Activated CD8-positive, alpha-beta memory T cell treated with anti-CD3 and anti-CD28 coated beads, Interleukin-2, amount 50 U/mL, for 24 hours (primary cell): ENCODE measurements around the gene PTGDR.

Experiments
- DNase-seq: peaks from one replicate; pipeline ENCODE4 v3.0.0-alpha.2; 2020; ENCODE audit errors: extremely low read depth

Gene PTGDR, protein sequence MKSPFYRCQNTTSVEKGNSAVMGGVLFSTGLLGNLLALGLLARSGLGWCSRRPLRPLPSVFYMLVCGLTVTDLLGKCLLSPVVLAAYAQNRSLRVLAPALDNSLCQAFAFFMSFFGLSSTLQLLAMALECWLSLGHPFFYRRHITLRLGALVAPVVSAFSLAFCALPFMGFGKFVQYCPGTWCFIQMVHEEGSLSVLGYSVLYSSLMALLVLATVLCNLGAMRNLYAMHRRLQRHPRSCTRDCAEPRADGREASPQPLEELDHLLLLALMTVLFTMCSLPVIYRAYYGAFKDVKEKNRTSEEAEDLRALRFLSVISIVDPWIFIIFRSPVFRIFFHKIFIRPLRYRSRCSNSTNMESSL

DNA sequence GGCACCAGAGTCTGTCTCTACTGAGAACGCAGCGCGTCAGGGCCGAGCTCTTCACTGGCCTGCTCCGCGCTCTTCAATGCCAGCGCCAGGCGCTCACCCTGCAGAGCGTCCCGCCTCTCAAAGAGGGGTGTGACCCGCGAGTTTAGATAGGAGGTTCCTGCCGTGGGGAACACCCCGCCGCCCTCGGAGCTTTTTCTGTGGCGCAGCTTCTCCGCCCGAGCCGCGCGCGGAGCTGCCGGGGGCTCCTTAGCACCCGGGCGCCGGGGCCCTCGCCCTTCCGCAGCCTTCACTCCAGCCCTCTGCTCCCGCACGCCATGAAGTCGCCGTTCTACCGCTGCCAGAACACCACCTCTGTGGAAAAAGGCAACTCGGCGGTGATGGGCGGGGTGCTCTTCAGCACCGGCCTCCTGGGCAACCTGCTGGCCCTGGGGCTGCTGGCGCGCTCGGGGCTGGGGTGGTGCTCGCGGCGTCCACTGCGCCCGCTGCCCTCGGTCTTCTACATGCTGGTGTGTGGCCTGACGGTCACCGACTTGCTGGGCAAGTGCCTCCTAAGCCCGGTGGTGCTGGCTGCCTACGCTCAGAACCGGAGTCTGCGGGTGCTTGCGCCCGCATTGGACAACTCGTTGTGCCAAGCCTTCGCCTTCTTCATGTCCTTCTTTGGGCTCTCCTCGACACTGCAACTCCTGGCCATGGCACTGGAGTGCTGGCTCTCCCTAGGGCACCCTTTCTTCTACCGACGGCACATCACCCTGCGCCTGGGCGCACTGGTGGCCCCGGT lies at the start of gene PTGDR:
TSS of gene PTGDR (plus strand) at position 198 of the 778 bp plus-strand sequence. CDS start at position 315, 117 bp downstream.
- DNase-seq = no peak

DNA sequence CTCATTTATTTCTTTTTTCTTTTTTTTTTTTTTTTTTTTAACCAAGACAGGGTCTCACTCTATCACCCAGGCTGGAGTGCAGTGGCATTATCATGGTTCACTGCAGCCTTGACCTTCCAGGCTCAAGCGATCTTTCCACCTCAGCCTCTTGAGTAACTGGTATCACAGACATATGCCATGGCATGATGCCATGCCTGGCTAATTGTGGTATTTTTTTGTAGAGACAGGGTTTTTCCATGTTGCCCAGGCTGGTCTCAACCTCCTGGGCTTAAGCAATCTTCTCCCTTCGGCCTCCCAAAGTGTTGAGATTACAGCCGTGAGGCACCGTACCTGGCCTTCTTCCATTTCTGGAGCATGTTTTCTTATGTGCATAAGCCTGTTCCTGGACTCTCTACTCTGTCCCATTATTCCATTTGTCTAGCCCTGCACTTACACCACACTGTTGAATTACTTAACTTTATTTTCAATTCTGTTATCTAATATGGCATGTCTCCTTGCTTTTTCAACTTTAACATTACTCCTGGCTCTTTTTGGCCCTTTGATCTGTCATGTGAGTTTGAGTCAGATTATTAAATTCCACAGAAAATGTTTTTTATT lies 47.9 kb upstream of the PTGDR start:
- no peak for DNase-seq

DNA sequence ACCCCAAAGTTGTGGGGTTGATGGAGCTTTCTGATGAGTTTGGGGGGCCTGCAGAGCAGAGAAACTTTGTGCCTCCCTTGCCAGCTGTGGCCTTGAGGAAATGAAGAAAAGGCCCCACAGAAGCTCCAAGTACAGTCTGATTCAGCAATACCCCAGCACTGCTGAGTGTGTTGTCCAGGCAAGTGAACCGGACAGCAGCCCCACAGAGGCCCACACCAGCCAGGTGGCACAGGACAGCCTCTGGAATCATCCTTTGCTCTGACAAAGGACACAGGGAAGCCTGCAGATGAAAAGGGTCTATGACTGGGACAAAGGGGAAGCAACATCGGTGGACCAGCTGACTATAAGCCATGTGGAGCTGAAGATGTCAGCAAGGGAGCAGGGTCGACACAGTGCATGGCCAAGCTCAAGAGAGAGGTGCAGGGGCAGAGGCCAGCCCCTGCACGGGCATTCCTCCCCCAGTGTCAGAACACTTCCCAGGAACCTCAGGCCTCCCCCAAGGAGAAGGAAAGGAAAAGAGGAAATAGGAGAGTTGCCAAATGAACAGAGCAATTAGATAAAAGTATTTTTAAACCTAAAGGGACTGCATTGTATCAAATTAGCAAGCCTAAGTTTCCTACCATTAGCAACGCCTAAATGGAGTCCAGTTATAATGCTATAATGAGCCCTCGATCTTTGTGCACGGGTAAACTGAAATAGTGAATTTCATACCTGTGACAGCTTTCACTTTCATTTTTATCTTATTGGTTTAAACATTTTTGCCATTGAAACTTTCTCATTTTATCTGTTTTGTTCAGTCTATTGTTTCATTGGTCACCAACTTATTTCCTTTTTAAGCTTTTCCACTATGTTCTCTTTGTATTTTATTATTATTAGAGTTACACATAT lies 46.3 kb upstream of the PTGDR start:
- DNase-seq = no peak

DNA sequence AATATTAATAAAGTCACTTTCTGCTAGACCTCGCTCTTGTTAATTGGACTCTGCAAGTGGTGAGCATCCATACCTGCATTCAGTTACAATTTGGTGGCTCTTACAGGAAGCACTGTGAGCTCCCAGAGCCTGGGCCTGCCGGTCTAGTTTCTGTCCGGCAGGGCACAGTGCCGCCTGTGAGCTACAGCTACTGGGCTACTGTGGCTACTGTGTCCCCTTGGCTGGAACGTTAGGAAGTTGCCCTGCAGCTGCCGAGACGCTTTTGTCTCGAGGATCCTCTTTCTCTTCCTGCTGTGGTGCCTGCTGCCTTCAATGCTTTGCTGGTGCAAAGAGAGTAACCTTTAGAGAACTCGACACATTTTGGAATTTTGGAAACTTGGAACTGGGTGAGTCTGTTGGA lies 44.6 kb upstream of the PTGDR start:
- DNase-seq = no peak

DNA sequence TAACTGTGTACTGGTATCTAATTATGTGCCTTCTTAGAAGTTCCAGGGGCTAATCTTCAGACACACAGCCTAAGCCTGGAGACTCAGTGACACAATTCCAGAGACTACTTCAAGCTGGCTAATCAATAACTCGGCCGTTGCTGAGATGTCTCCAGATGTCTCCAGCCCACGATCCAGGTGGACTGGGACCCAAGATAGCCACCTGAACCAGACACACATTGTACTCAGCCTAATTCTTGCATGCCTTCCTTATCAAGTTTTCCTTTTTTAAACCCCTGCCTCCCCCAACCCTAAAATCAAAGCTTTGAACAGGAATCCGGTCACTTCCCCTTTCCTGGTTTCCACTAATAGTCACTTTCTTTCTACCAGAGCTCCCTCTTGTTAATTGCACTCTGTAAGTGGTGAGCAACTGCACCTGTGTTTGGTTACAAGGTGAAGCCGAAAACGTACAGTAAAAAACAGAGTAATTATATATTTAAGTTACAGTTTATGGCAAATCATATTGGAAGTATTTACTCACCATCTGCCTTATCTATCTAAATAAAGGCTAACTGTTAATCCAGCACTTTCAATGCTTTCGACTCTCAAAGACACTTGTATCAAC lies 39.8 kb upstream of the PTGDR start:
- DNase-seq = no peak

DNA sequence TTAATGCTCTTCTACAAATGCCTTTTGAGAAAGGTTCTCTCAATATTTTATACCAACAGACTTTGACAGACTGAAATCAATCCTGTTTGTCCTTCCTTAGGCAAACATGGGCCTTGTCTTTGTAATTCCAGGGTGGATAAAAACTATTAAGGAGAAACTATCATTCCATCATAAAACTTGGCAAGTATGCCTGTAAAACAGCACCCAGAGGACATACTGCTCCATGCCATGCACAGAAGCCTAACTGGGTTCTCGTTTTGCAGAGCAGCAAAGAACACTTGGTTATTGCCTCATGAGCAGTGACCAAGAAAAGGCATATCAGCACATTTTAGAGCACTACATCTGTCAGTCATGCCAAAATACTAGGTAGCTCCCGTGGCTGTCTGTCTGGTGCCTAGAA lies 33.8 kb upstream of the PTGDR start:
- DNase-seq = no peak

DNA sequence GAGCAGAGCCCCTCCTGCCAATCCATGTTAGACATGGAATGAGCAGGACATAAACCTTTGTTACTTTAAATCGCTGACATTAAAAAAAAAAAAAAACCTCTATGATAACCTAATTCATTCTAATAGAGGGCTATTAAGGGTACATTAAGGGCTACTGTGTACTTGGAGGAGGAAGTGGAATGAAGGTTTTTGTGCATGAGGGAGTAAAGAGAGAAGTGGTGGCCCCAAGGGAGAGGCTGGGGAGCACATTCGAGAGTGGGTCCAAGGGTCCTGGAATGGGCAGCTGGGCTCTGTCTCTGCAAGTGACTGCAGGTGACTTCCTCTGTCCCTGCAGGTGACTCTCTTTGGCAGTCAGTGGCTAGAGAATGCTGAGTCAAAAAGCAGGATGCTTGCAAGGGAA lies 32.1 kb upstream of the PTGDR start:
- DNase-seq = no peak

DNA sequence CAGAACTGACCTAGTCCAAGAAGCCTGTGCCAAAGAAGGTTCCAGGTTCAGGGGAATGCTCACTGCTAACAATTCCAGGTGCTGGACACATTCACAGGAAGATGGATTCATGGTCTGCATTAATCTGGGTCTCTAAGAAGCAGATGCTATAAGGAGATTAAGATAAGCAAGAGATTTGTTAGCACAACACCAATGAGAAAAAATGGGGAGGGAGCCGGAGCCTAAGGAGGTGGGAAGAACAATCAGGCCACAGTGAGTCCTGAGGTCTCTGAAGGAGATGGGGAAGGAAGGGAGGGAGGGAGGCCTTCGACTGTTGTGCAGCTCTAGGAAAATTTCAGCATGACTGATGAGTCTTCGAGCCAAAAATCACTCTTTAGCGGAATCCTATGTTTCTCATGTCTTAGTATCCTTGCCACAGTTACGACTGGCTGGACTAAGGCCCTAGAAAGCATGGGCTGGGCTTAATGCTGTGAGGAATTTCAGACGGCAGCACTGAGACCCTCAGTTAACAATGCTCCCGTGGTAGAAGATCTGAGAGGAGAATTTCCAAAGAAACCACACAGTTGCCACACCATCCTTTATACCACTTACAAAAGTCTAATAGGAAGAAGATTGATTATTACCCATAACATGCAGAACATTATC lies 31.5 kb upstream of the PTGDR start:
- no peak for DNase-seq

DNA sequence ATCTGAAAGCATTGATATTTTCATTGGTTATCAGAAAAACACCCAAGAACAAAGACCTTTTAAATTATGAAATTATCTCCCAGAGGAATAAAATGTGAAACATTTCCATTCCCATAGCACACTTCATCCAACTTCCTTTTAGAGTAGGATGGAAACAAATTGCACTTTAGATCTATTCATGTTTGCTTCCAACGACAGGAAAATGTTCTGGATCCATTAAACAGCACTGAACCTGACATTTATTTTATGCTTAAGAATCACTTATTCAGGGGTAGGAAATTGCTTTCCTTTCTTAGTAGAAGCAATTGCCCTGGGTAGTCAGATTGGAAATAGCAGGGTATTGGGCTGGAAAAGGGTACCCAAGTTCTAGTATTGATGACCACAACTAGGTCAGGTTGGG lies 28.8 kb upstream of the PTGDR start:
- DNase-seq = no peak

DNA sequence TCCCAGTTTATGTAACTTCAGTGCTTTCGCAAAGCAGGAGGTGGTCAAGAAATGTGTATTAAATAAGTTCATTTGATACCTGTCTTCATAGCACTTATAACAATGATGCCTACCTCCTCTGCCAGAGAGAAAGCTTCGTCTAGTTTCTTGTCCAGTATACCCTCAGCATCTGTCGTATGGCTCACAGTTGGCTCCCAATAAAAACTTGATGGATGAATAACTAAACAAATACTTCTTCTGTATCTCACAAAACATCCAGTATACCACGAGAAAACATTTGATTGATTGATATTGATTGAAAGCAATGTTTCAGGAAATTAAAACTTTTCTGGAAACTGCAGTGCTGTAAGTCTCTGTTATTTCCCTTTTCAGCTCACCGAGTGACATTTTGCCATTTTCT lies 26.9 kb upstream of the PTGDR start:
- DNase-seq = no peak

DNA sequence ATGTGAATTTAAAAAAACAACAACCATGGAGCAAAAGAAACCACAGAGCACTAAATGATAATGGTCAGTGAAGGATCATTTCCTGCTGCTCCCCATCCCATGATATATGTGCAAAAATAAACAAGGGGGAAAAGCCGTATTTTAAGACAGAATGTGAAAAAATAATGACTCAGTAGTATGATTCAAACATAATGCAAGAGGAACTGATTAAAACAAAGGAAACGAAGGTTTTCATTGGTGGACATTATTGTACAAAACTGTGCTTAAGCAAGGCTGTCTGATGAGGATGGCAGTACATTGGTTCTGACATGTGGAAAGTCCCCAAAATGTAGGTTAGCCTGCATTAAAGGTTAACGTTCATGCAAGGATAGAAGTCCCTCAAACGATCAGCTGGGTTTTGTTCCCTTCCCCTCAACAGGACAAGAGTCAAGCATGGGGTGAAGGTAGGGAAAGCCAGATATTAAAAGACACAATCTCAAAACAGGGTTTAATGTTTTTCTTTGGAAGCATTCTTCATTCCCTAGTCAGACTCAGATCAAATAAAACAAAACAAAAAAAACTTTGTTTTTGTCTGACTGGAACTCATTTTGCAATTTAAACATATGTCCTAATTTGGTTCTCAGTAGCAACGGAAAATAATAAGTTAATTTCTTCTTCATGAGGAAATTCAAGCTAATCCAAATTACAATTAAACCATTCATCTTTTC lies 26.3 kb upstream of the PTGDR start:
- no peak for DNase-seq

DNA sequence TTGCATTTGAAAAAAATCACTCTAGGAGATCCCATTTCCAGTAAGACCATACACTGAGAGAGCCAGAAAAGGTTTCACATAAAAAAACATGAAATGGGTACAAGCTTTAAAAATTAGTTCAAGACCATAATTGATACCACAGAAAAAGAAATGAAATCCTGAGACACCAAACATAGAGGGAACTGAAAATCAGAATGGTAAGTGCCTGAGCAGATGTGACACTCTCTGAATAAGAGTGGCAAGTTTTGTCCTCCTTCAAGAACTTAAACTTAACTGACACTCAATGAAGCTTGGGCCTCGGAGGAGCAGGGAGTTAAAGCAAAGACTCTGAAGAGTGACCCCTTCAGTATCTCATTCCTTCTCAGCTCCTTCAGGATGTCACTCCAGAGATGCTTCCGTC lies 23.2 kb upstream of the PTGDR start:
- no peak for DNase-seq

DNA sequence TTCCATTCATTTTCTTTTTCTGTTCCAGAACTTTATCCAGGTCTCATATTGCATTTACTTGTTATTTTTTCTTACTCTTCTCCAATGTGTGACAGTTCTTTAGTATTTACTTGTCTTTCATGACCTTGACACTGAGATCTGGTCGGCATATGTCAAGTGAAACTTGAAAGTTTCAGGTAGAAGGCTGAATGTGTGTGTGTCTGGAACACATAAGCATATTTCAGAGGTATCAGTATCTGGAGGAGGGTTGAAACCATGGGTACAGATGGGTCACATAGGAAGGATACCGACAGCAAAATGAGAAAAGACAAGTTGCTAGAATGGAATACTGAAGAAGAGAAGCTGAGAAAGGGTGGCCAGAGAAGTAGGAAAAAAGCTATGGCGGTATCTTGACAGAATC lies 22.5 kb upstream of the PTGDR start:
- DNase-seq = no peak

DNA sequence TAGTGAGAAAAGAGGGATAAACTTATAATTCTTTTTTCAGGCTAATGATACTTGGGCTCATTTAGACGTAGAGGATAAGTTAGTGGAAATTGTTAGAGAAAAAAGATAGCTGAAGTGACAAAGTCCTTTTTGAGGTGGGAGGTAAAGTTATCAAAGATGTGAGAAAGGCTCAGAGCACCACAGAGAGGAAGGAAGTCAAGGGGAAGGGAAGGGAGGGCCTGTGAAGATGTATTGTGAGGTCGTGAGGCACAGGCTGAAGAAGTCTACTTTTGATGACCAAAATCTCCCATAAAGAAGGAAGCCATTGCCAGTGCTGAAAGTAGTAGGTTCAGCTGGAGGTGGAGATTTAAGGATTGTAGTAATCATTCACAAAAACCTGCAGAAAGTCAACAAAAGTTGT lies 19.4 kb upstream of the PTGDR start:
- no peak for DNase-seq

DNA sequence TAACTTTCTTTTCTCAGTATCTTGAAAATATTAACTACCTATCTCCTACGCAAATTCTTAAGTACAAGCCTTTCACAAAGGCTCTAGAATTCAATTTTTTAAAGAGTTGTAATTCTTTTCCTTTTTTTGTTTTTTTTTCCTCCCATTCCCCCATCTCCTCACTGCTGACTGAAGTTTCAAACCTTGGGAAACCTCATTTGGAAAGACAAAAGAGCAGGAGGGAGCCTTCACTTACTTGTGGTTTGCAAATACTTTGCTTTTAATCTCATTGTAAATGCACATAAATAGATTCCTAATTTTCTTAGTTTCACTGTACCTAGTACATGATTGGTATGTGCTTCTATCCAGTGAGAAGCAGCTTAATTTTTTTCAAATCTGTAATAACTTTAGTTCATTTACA lies 15.8 kb upstream of the PTGDR start:
- DNase-seq = no peak

DNA sequence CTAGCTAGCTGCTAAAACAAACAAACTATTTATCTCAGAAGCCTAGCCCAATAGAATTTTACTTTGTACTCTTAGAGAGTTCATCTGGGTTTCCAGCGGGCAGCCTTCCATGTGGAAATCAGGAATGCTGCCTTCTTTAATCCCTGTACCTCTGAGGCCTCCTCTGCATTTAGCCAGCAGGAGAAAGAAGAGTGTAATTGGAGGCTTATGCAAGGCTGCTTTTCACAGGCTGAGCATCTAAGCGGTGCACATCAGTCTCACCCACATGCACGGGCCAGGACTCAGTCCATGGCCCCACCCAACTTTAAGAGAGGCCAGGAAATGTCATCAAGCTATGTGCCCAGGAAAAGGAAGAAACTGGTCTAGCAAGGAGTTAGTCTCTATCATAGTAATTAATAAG lies 14.0 kb upstream of the PTGDR start:
- DNase-seq = no peak

DNA sequence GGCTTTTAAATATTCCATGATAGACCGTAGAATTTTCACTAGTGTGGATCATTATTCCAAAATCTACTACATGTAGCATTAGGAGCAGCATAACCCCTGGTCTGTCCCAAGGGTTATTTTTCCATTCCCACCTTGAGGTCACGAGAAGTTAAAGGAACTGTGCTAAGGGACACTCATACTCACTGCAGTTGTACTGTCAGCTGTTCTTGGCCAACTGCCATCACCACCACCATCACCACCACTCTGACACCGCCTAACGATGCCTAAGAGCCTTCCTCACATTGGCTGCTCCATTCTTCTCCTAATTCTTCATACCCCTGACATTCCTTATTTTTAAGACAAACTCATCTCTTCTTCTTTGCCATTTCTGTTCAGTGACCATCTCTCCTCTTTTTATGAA lies 13.4 kb upstream of the PTGDR start:
- no peak for DNase-seq

DNA sequence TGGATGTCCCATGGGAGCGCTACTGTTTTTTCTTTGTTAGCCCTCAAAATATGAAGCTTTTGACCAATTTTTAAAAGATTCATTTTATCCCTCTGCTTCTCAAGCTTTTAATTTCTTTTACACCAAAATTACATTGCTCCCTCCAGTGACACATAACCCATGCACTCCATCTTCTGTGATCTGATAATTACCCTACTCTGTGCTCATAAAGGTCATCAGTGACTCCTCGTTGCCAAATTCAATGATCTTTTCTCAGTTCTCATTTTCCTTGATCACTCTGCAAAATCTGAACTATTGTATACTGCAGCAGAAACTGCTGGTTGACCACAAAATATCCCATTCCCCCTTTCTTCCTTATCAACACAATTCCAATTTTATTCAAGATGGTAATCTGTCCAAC lies 8.7 kb upstream of the PTGDR start:
- no peak for DNase-seq

DNA sequence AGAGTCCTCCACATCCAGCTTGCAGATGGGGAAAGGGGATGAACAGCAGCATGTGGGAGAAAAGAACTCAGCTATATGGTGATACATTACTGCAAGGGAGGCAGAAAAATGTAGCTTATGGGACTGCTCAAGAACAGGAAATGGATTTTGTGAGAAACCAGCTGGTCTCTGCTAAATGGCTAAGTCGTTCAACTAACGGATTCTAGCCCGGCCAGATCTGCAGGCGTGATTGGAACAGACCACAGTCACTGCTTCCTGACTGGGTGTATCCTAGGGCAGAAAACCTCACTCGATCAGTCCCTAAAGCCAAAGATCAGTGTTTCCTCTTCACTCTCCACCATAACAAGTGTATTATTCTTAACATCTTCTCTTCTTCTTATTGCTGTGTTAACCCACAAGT lies 8.1 kb upstream of the PTGDR start:
- DNase-seq = no peak

DNA sequence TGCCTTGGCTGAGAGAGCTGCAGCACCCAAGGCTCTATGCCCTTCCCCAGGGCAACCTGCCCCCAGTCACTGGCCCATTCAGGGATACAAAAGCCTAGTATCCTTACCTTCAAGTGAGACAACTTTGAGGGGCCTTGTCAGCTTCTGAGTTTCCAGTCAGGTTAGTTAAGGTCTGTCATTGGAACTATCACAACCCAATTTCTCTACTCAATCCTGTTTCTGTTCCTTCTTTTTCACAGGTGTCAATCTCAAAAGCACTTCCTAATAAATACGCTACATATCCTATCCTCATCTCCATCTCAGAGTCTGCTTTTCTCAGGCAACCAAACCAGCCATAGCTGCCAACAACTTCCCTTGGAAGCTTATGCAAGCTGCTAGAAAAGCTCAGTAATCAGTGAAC lies 4.9 kb upstream of the PTGDR start:
- DNase-seq = no peak
